ENCODE results near the gene CCDC28A. TPM values are rescaled to one million over a fixed set of nuclear protein-coding genes. Genes with fewer than 3 reads are reported as not detected.

Gene CCDC28A
- total RNA-seq (10 to 100 TPM; 17.4 to 33.1 (median 21.7) TPM), polyA plus RNA-seq (10 to 100 TPM; 26.5 to 49.5 (median 42.6) TPM)

GRCh38 chr6:138773177-138774091 is at the start of gene CCDC28A:
Gene CCDC28A, plus strand, starts transcription at chr6:138773769. Its CDS starts 2,352 bp downstream, at chr6:138776121.
- TF ChIP-seq EP300 (IDR thresholded peaks at IDR 0.05) (no peak), CTCF (IDR thresholded peaks at IDR 0.05) (no peak), POLR2A (IDR thresholded peaks at IDR 0.05) (peak; percentile 39 to 63), POLR2AphosphoS5 (IDR thresholded peaks at IDR 0.05) (peak; percentile 54 to 95 (median 89))
- H3K27me3 ChIP-seq: no peaks in the 10 kb centered on the region
- H3K9me3 ChIP-seq: no peaks in the 10 kb centered on the region
- peak; percentile 97 for DNase-seq
- H3K36me3 ChIP-seq: peaks cover 0 to 26% (median 0%) of the 10 kb centered on the region in 4 donors
- H3K4me1 ChIP-seq: peaks cover 0 to 23% (median 19%) of the 10 kb centered on the region in 4 donors
- peak within 1 kb of the TSS; percentile 90 to 95 (median 92) for H3K27ac ChIP-seq
- H3K4me3 ChIP-seq: peak within 1 kb of the TSS; percentile 77 to 83 (median 80)
- intact Hi-C loops (cut with DNase I): loop anchor here (2.0 to 5.0 kb wide), 4 partner anchors 81 to 666 kb away; partner anchors contain the start of genes HEBP2 and PERP
- WGBS, 2 donors: 0% methylated on average over 47 of the region's 47 CpGs

GRCh38 chr6:138724015-138724414 is 49.6 kb upstream of the CCDC28A start:
- H3K36me3 ChIP-seq: no peaks in the 10 kb centered on the region
- H3K4me1 ChIP-seq: peaks cover 0 to 12% (median 4%) of the 10 kb centered on the region in 4 donors
- TF ChIP-seq EP300 (IDR thresholded peaks at IDR 0.05): no peak
- no peak for TF ChIP-seq POLR2AphosphoS5 (IDR thresholded peaks at IDR 0.05)
- TF ChIP-seq CTCF (IDR thresholded peaks at IDR 0.05): no peak
- TF ChIP-seq POLR2A (IDR thresholded peaks at IDR 0.05): no peak
- no peaks in the 10 kb centered on the region for H3K9me3 ChIP-seq
- 52 to 54% methylated on average over 3 of the region's 3 CpGs for WGBS, 2 donors
- H3K4me3 ChIP-seq: no peak overlapping the region
- H3K27me3 ChIP-seq: no peaks in the 10 kb centered on the region
- H3K27ac ChIP-seq: no peak overlapping the region
- intact Hi-C loops (cut with DNase I): no loop called here
- DNase-seq: no peak

- Histone ChIP-seq H3K27ac (no peak overlapping the region), H3K4me3 (no peak overlapping the region), H3K27me3 (no peaks in the 10 kb centered on the region), H3K9me3 (no peaks in the 10 kb centered on the region), H3K4me1 (peaks cover 0 to 12% (median 4%) of the 10 kb centered on the region in 4 donors), H3K36me3 (no peaks in the 10 kb centered on the region)
- TF ChIP-seq POLR2A (IDR thresholded peaks at IDR 0.05): no peak
- no peak for TF ChIP-seq CTCF (IDR thresholded peaks at IDR 0.05)
- TF ChIP-seq EP300 (IDR thresholded peaks at IDR 0.05): no peak
- no peak for TF ChIP-seq POLR2AphosphoS5 (IDR thresholded peaks at IDR 0.05)
- DNase-seq: no peak
- 88 to 89% methylated on average over 7 of the region's 7 CpGs for WGBS, 2 donors
- intact Hi-C loops (cut with DNase I): no loop called here
Measured at GRCh38 chr6:138726066-138726756, 47.4 kb upstream of the CCDC28A start.

GRCh38 chr6:138726757-138727097 is 46.8 kb upstream of the CCDC28A start:
- no peaks in the 10 kb centered on the region for H3K9me3 ChIP-seq
- intact Hi-C loops (cut with DNase I): no loop called here
- no peak for DNase-seq
- H3K4me3 ChIP-seq: no peak overlapping the region
- TF ChIP-seq POLR2A (IDR thresholded peaks at IDR 0.05) (no peak), EP300 (IDR thresholded peaks at IDR 0.05) (no peak), CTCF (IDR thresholded peaks at IDR 0.05) (no peak), POLR2AphosphoS5 (IDR thresholded peaks at IDR 0.05) (no peak)
- 92% methylated on average over 3 of the region's 3 CpGs for WGBS, 2 donors
- H3K4me1 ChIP-seq: peaks cover 0 to 12% (median 4%) of the 10 kb centered on the region in 4 donors
- H3K36me3 ChIP-seq: no peaks in the 10 kb centered on the region
- no peak overlapping the region for H3K27ac ChIP-seq
- H3K27me3 ChIP-seq: no peaks in the 10 kb centered on the region

All from sigmoid colon (tissue), 7 donors.